PC-3 (cell line): ENCODE results near the gene ADAMTS19. TPM values are rescaled to one million over a fixed set of nuclear protein-coding genes. Genes with fewer than 3 reads are reported as not detected.

Experiments
- ATAC-seq: fragments of 200-7000 bp; cut with Tn5 transposase; 2 replicates; pipeline ENCODE4 v1.9.1; 2020; ENCODE audit warnings: mild to moderate bottlenecking, moderate library complexity
- BruUV-seq: library from RNA; stranded (reverse); fragments of 400-500 nt; replicated peaks from 2 replicates; lab custom pipeline; 2021; lab: Mats Ljungman, UMichigan
- CTCF ChIA-PET: fragments of 300-600 bp; sonication (Branson Sonifier 250); formaldehyde crosslinking; loops from one replicate; lab custom pipeline; 2022; ENCODE audit warnings: antibody characterized with exemption; lab: Charles Lee
- POLR2A ChIA-PET: fragments of 300-600 bp; sonication (Branson Sonifier 250); formaldehyde crosslinking; loops from one replicate; lab custom pipeline; 2022; ENCODE audit warnings: antibody characterized with exemption; ENCODE audit not compliant: unreplicated experiment; lab: Charles Lee
- DNase-seq: peaks from one replicate; pipeline ENCODE4 v3.0.0-alpha.2; 2015
- H2AFZ ChIP-seq: fragments of 300-600 bp; sonication (generic); 2 replicates; pipeline ENCODE4 v1.6.0; 2016; ENCODE audit warnings: antibody characterized with exemption, low read length
- H3F3A ChIP-seq: fragments of 300-600 bp; sonication (generic); one replicate; pipeline ENCODE4 v1.6.0; 2017; ENCODE audit warnings: antibody characterized with exemption, low read length, control low read depth, mild to moderate bottlenecking; ENCODE audit not compliant: unreplicated experiment
- H3K27ac ChIP-seq: fragments of 300-600 bp; sonication (generic); 2 replicates; pipeline ENCODE4 v1.5.1; 2016; ENCODE audit warnings: mild to moderate bottlenecking, low read length
- H3K27me3 ChIP-seq: fragments of 300-600 bp; sonication (generic); 2 replicates; pipeline ENCODE4 v1.6.1; 2016; ENCODE audit warnings: low read length, mixed read lengths
- H3K36me3 ChIP-seq: fragments of 300-600 bp; sonication (generic); 2 replicates; pipeline ENCODE4 v1.6.1; 2016; ENCODE audit warnings: low read depth, mixed run types, low read length, mixed read lengths
- H3K4me1 ChIP-seq: fragments of 300-600 bp; sonication (generic); 2 replicates; pipeline ENCODE4 v1.5.1; 2016; ENCODE audit warnings: low read length; ENCODE audit not compliant: insufficient read depth
- H3K4me2 ChIP-seq: fragments of 300-600 bp; sonication (generic); 2 replicates; pipeline ENCODE4 v1.6.0; 2016; ENCODE audit warnings: low read length
- H3K4me3 ChIP-seq: fragments of 300-600 bp; sonication (generic); 2 replicates; pipeline ENCODE4 v1.5.1; 2016; ENCODE audit warnings: mild to moderate bottlenecking, low read length, mixed read lengths
- H3K79me2 ChIP-seq: fragments of 300-600 bp; sonication (generic); 2 replicates; pipeline ENCODE4 v1.6.1; 2017; ENCODE audit warnings: low read length, mixed read lengths
- H3K9ac ChIP-seq: fragments of 300-600 bp; sonication (generic); 2 replicates; pipeline ENCODE4 v1.6.0; 2016; ENCODE audit warnings: mild to moderate bottlenecking, low read length
- H3K9me2 ChIP-seq: fragments of 300-600 bp; sonication (generic); replicated peaks from 2 replicates; pipeline ENCODE4 v1.6.1; 2016; ENCODE audit warnings: mixed run types, low read length, mixed read lengths
- H3K9me3 ChIP-seq: fragments of 300-600 bp; sonication (generic); 2 replicates; pipeline ENCODE4 v1.6.1; 2016; ENCODE audit warnings: low read length, mixed read lengths
- H4K20me1 ChIP-seq: fragments of 300-600 bp; sonication (generic); 2 replicates; pipeline ENCODE4 v1.6.1; 2016; ENCODE audit warnings: low read length, mixed read lengths
- EZH2 ChIP-seq: fragments of 300-600 bp; sonication (generic); IDR thresholded peaks from one replicate; pipeline ENCODE4 v1.6.1; 2017; ENCODE audit warnings: antibody characterized with exemption, mild to moderate bottlenecking, low read length; ENCODE audit not compliant: unreplicated experiment
- EZH2phosphoT487 ChIP-seq: fragments of 300-600 bp; sonication (generic); IDR thresholded peaks from 2 replicates; pipeline ENCODE4 v1.6.1; 2018; ENCODE audit warnings: mild to moderate bottlenecking, antibody characterized with exemption, low read length, borderline replicate concordance
- intact Hi-C: fragments of 100-400 bp; cut with micrococcal nuclease; formaldehyde crosslinking; loops from 2 replicates; pipeline ENCODE4 v1.9.0; 2023
- total RNA-seq: library from RNA; depleted of rRNA; stranded (reverse); fragments of >200 nt; gene quantifications from 2 replicates; pipeline ENCODE4 v1.2.3, GENCODE V29; 2014
- TF ChIP-seq, protein P1 (sequence below): fragments of 300-600 bp; sonication (generic); conservative IDR thresholded peaks from 2 replicates; pipeline ENCODE4 v1.5.1; 2017; ENCODE audit warnings: antibody characterized with exemption, low read depth, mild to moderate bottlenecking, low read length

The ADAMTS19 gene
- total RNA-seq, 1 experiment from 2014 or later: not detected

GRCh38 chr5:129748913-129749880, 289.1 kb downstream of the ADAMTS19 start:
- intact Hi-C loops: no loop called here
- TF ChIP-seq, protein P1, sequence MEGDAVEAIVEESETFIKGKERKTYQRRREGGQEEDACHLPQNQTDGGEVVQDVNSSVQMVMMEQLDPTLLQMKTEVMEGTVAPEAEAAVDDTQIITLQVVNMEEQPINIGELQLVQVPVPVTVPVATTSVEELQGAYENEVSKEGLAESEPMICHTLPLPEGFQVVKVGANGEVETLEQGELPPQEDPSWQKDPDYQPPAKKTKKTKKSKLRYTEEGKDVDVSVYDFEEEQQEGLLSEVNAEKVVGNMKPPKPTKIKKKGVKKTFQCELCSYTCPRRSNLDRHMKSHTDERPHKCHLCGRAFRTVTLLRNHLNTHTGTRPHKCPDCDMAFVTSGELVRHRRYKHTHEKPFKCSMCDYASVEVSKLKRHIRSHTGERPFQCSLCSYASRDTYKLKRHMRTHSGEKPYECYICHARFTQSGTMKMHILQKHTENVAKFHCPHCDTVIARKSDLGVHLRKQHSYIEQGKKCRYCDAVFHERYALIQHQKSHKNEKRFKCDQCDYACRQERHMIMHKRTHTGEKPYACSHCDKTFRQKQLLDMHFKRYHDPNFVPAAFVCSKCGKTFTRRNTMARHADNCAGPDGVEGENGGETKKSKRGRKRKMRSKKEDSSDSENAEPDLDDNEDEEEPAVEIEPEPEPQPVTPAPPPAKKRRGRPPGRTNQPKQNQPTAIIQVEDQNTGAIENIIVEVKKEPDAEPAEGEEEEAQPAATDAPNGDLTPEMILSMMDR: no peak
- TF ChIP-seq EZH2: no peak
- no peak for TF ChIP-seq EZH2phosphoT487
- H3K4me2 ChIP-seq: no peak overlapping the region
- no peaks in the 10 kb centered on the region for H3K9me2 ChIP-seq
- H2AFZ ChIP-seq: no peak overlapping the region
- H3K79me2 ChIP-seq: no peaks in the 10 kb centered on the region
- no peaks in the 10 kb centered on the region for H3F3A ChIP-seq
- H3K27ac ChIP-seq: no peak overlapping the region
- DNase-seq (no peak), ATAC-seq (no peak)
- BruUV-seq: no TSS peak
- no peak overlapping the region for H3K9ac ChIP-seq
- H3K4me3 ChIP-seq: no peak overlapping the region
- H3K4me1 ChIP-seq: no peaks in the 10 kb centered on the region
- no peaks in the 10 kb centered on the region for H4K20me1 ChIP-seq
- H3K36me3 ChIP-seq: no peaks in the 10 kb centered on the region
- POLR2A ChIA-PET: interaction anchor here (0.6 kb wide), 1 partner anchor 819 kb away, joined by 4 read pairs; no protein-coding TSS in a partner anchor
- H3K9me3 ChIP-seq: no peaks in the 10 kb centered on the region
- H3K27me3 ChIP-seq: no peaks in the 10 kb centered on the region
- CTCF ChIA-PET: no interaction called here

- Histone ChIP-seq H3K9me2 (no peaks in the 10 kb centered on the region), H3K79me2 (no peaks in the 10 kb centered on the region), H2AFZ (no peak overlapping the region), H4K20me1 (no peaks in the 10 kb centered on the region), H3K4me1 (no peaks in the 10 kb centered on the region), H3K9ac (no peak overlapping the region), H3K27ac (no peak overlapping the region), H3K27me3 (no peaks in the 10 kb centered on the region), H3F3A (no peaks in the 10 kb centered on the region), H3K9me3 (no peaks in the 10 kb centered on the region), H3K36me3 (no peaks in the 10 kb centered on the region), H3K4me2 (no peak overlapping the region), H3K4me3 (no peak overlapping the region)
- intact Hi-C loops: no loop called here
- BruUV-seq: no TSS peak
- TF ChIP-seq, protein P1: no peak
- TF ChIP-seq EZH2 (no peak), EZH2phosphoT487 (no peak)
- POLR2A ChIA-PET: no interaction called here
- no peak for DNase-seq
- no peak for ATAC-seq
- CTCF ChIA-PET: no interaction called here
Observed at GRCh38 chr5:129760636-129761325, 300.7 kb downstream of the ADAMTS19 start.
